ENCODE data around the gene XYLB. TPM values are rescaled to one million over a fixed set of nuclear protein-coding genes. Genes with fewer than 3 reads are reported as not detected.

XYLB gene
- polyA plus RNA-seq, 1 donor from 2014 or later, result 0.50 TPM

DNA sequence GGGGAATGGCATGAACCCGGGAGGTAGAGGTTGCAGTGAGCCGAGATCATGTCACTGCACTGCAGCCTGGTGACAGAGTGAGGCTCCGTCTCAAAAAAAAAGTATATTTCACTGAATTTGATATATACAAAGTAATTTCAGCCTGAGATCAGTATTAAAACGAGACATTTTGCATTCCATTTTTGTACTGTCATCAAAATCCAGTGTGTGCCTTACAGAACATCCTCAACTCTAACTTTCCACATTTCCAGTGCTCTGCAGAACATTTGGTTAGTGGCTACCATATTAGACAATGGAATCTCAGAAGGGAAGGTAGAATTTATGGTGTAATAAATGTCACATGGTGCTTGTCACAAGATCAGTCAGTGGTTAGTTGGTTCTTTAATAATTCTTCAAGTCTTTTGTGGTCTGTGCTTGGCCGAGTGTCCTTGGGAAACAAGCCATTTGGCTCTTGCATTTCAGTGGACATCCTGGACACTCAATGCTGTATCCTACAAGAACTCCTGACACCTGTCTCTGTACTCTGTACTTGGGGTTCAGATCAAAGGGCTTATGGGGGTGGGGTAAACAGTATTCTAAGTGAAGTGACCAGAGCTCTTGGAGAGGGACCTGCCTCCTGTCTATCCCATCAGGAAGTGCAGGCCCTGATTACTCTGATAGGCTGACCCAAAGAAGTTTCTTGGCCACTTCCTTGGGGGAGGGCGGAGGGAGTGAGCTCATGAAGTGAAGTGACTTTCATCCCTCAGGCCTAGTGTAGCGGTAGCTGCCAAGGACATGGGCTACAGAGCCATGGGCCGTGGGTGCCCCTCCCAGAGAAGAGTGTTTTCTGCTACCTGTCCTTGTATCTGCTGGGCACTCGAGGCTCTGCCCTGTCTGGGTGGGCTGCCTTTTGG is 110.8 kb downstream of the XYLB start:
- H3K79me2 ChIP-seq (replicated peaks; ENCODE audit: insufficient read depth, low read length), result peaks cover 74% of the 10 kb centered on the region
- no peak overlapping the region for H3K27ac ChIP-seq (ENCODE audit: low read length)
- no peaks in the 10 kb centered on the region for H3F3A ChIP-seq (ENCODE audit: insufficient read depth, low read length, poor library complexity, severe bottlenecking)
- TF ChIP-seq TAF1 (IDR thresholded peaks at IDR 0.05; ENCODE audit: low read depth), result no peak
- TF ChIP-seq POLR2AphosphoS5 (IDR thresholded peaks at IDR 0.05), result no peak
- TF ChIP-seq SMC3 (conservative IDR thresholded peaks at IDR 0.05; ENCODE audit: poor library complexity), result no peak
- no peak for TF ChIP-seq EZH2 (IDR thresholded peaks at IDR 0.05; ENCODE audit: borderline replicate concordance, insufficient read depth, low read length, poor library complexity, severe bottlenecking)
- TF ChIP-seq, protein P1, sequence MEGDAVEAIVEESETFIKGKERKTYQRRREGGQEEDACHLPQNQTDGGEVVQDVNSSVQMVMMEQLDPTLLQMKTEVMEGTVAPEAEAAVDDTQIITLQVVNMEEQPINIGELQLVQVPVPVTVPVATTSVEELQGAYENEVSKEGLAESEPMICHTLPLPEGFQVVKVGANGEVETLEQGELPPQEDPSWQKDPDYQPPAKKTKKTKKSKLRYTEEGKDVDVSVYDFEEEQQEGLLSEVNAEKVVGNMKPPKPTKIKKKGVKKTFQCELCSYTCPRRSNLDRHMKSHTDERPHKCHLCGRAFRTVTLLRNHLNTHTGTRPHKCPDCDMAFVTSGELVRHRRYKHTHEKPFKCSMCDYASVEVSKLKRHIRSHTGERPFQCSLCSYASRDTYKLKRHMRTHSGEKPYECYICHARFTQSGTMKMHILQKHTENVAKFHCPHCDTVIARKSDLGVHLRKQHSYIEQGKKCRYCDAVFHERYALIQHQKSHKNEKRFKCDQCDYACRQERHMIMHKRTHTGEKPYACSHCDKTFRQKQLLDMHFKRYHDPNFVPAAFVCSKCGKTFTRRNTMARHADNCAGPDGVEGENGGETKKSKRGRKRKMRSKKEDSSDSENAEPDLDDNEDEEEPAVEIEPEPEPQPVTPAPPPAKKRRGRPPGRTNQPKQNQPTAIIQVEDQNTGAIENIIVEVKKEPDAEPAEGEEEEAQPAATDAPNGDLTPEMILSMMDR (IDR thresholded peaks at IDR 0.05; ENCODE audit: poor library complexity, severe bottlenecking), result no peak
- no peak for TF ChIP-seq RAD21 (conservative IDR thresholded peaks at IDR 0.05)
- TF ChIP-seq EP300 (conservative IDR thresholded peaks at IDR 0.05; ENCODE audit: poor library complexity, severe bottlenecking), result no peak
- TF ChIP-seq, protein P2, sequence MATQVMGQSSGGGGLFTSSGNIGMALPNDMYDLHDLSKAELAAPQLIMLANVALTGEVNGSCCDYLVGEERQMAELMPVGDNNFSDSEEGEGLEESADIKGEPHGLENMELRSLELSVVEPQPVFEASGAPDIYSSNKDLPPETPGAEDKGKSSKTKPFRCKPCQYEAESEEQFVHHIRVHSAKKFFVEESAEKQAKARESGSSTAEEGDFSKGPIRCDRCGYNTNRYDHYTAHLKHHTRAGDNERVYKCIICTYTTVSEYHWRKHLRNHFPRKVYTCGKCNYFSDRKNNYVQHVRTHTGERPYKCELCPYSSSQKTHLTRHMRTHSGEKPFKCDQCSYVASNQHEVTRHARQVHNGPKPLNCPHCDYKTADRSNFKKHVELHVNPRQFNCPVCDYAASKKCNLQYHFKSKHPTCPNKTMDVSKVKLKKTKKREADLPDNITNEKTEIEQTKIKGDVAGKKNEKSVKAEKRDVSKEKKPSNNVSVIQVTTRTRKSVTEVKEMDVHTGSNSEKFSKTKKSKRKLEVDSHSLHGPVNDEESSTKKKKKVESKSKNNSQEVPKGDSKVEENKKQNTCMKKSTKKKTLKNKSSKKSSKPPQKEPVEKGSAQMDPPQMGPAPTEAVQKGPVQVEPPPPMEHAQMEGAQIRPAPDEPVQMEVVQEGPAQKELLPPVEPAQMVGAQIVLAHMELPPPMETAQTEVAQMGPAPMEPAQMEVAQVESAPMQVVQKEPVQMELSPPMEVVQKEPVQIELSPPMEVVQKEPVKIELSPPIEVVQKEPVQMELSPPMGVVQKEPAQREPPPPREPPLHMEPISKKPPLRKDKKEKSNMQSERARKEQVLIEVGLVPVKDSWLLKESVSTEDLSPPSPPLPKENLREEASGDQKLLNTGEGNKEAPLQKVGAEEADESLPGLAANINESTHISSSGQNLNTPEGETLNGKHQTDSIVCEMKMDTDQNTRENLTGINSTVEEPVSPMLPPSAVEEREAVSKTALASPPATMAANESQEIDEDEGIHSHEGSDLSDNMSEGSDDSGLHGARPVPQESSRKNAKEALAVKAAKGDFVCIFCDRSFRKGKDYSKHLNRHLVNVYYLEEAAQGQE (IDR thresholded peaks at IDR 0.05; ENCODE audit: borderline replicate concordance), result no peak
- no peak for TF ChIP-seq MXI1 (conservative IDR thresholded peaks at IDR 0.05; ENCODE audit: poor library complexity, severe bottlenecking)
- H3K9ac ChIP-seq (ENCODE audit: low read length), result no peak overlapping the region
- H3K9me2 ChIP-seq (ENCODE audit: insufficient read depth, low read length), result no peaks in the 10 kb centered on the region
- H3K27me3 ChIP-seq (ENCODE audit: insufficient read depth, low read depth, low read length), result no peaks in the 10 kb centered on the region
- peak overlapping the region; percentile 96 for H3K4me3 ChIP-seq (ENCODE audit: low read length)
- H4K20me1 ChIP-seq (ENCODE audit: insufficient read depth), result peaks cover 20% of the 10 kb centered on the region
- no peaks in the 10 kb centered on the region for H3K36me3 ChIP-seq (ENCODE audit: insufficient read depth, low read length)
- H3K4me2 ChIP-seq (ENCODE audit: low read length), result no peak overlapping the region
- no peak overlapping the region for H2AFZ ChIP-seq (ENCODE audit: low read depth, low read length)
- no peaks in the 10 kb centered on the region for H3K9me3 ChIP-seq (ENCODE audit: low read length)

DNA sequence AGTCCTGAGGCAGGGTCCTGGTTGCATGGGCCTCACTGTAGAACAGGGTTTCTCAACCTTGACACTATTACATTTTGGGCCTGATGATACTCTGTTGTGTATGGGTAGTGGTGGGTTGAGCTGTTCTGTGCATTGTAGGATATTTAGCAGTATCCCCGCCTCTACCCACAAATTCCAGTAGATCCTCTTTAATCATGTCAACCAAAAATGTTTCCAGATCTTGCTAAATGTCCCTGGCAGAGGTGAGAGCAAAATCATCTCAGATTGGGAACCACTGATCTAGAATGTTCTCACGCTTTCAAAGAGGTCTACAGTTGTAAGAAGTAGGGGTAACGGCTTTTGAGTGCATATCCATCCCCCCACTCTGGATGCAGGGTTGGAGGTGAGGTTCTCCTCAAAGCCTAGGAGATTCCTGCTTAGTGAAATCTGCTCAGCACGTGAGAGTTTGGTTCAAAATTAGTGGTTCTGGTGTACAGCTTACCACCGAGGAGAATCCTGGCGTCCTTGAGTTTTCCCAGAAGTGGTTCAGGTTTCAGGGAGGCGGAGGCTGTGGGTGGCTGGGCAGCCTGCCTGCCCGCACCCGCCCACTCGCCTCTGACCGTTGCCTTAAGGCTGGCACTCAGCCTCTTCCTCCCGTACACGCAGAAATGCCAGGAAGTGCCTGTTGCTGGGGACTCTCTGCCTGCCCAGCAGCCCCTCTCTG is 112.4 kb downstream of the XYLB start:
- Histone ChIP-seq H3K4me3 (ENCODE audit: low read length) (no peak overlapping the region), H3K36me3 (ENCODE audit: insufficient read depth, low read length) (no peaks in the 10 kb centered on the region), H2AFZ (ENCODE audit: low read depth, low read length) (no peak overlapping the region), H3K9ac (ENCODE audit: low read length) (no peak overlapping the region), H3K9me2 (ENCODE audit: insufficient read depth, low read length) (no peaks in the 10 kb centered on the region), H3K79me2 (replicated peaks; ENCODE audit: insufficient read depth, low read length) (peaks cover 90% of the 10 kb centered on the region), H3K4me2 (ENCODE audit: low read length) (no peak overlapping the region), H3K27ac (ENCODE audit: low read length) (no peak overlapping the region), H3K27me3 (ENCODE audit: insufficient read depth, low read depth, low read length) (no peaks in the 10 kb centered on the region), H3K9me3 (ENCODE audit: low read length) (no peaks in the 10 kb centered on the region), H3F3A (ENCODE audit: insufficient read depth, low read length, poor library complexity, severe bottlenecking) (no peaks in the 10 kb centered on the region), H4K20me1 (ENCODE audit: insufficient read depth) (peaks cover 20% of the 10 kb centered on the region)
- TF ChIP-seq, protein P2 (IDR thresholded peaks at IDR 0.05; ENCODE audit: borderline replicate concordance), result no peak
- TF ChIP-seq EZH2 (IDR thresholded peaks at IDR 0.05; ENCODE audit: borderline replicate concordance, insufficient read depth, low read length, poor library complexity, severe bottlenecking) (no peak), EP300 (conservative IDR thresholded peaks at IDR 0.05; ENCODE audit: poor library complexity, severe bottlenecking) (no peak)
